ENCODE measurements around the gene PDIK1L. TPM values are rescaled to one million over a fixed set of nuclear protein-coding genes. Genes with fewer than 3 reads are reported as not detected.

The PDIK1L gene
- total RNA-seq, 1 donor from 2014 or later = 6.8 TPM

DNA sequence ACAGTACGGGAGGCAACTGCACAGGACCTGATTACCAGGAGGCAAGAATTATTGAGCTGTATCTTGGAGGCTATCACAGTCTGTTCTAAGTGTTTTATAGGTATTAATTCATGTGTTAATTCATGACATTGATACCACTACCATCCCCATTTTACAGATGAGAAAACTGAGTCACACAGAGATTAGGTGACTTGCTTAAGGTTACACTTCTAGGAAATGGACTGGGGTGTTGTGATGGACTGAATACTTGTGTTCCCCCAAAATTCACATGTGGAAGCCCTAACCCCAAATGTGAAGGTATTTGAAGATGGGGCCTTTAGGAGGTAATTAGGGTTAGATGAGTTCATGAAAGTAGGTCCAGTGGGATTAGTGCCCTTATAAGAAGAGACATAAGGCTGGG is 34.1 kb upstream of the PDIK1L start:
- no peaks in the 10 kb centered on the region for H3K36me3 Mint-ChIP-seq (ENCODE audit: low read depth)
- H3K27me3 Mint-ChIP-seq (ENCODE audit: low read depth) = peaks cover 13% of the 10 kb centered on the region

DNA sequence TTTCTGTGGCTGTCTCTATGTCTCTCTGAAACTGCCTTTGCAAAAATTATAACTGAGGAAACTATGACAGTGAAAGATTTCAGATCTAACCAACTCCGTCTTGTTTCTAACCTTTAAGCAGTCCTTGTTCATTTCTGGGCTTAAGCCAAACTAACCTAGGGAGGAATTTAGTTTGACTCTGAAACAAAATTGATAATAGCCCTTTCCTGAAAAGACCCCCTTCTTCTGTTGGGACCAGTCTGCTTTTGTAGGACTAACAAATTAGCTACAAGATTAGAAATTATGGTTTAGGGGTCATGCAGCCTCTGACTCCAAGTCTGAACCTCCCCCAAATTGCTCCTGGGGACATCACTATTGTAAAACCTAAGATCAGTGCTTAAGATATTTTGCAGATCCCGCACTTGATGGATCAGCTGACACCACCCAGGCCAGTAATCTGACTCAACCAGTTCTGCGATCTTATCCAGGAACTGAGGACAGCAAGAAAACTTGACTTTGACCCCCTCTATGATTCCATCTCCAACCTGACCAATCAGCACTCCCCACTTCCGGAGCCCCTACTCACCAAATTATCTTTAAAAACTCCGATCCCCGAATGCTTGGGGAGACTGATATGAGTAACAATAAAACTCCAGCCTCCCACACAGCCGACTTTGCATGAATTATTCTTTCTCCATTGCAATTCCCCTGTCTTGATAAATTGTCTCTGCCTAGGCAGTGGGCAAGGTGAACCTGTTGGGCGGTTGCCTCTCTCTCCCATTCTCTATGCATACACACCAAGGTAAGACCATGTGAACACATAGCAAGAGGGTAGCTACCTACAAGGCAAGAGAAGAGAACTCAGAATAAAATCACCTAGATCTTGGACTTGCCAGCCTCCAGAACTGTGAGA is 33.1 kb upstream of the PDIK1L start:
- no peak for DNase-seq (ENCODE audit: low spot score)
- TF ChIP-seq CTCF (IDR thresholded peaks at IDR 0.05) = no peak
- H3K4me3 Mint-ChIP-seq (ENCODE audit: unreplicated experiment) = no peak overlapping the region
- H3K36me3 Mint-ChIP-seq (ENCODE audit: low read depth) = no peaks in the 10 kb centered on the region
- no peaks in the 10 kb centered on the region for H3K9me3 Mint-ChIP-seq (ENCODE audit: low read depth)
- no peak overlapping the region for H3K27ac Mint-ChIP-seq (ENCODE audit: unreplicated experiment)
- peaks cover 10% of the 10 kb centered on the region for H3K27me3 Mint-ChIP-seq (ENCODE audit: low read depth)
- no peaks in the 10 kb centered on the region for H3K4me1 Mint-ChIP-seq (ENCODE audit: low read depth)

More for the DNA sequence above, 34.1 kb upstream of the PDIK1L start:
- no peak overlapping the region for H3K27ac Mint-ChIP-seq (ENCODE audit: unreplicated experiment)
- no peaks in the 10 kb centered on the region for H3K4me1 Mint-ChIP-seq (ENCODE audit: low read depth)
- TF ChIP-seq CTCF (IDR thresholded peaks at IDR 0.05) = no peak
- DNase-seq (ENCODE audit: low spot score) = no peak
- no peaks in the 10 kb centered on the region for H3K9me3 Mint-ChIP-seq (ENCODE audit: low read depth)
- H3K4me3 Mint-ChIP-seq (ENCODE audit: unreplicated experiment) = no peak overlapping the region

GRCh38 chr1:26079178-26079563 is 32.5 kb upstream of the PDIK1L start:
- Mint-ChIP-seq H3K27ac (ENCODE audit: unreplicated experiment) (no peak overlapping the region), H3K4me3 (ENCODE audit: unreplicated experiment) (no peak overlapping the region), H3K9me3 (ENCODE audit: low read depth) (no peaks in the 10 kb centered on the region), H3K36me3 (ENCODE audit: low read depth) (no peaks in the 10 kb centered on the region), H3K27me3 (ENCODE audit: low read depth) (peaks cover 16% of the 10 kb centered on the region), H3K4me1 (ENCODE audit: low read depth) (no peaks in the 10 kb centered on the region)
- DNase-seq (ENCODE audit: low spot score) = no peak
- TF ChIP-seq CTCF (IDR thresholded peaks at IDR 0.05) = no peak

- TF ChIP-seq CTCF (IDR thresholded peaks at IDR 0.05) = no peak
- no peaks in the 10 kb centered on the region for H3K9me3 Mint-ChIP-seq (ENCODE audit: low read depth)
- no peaks in the 10 kb centered on the region for H3K4me1 Mint-ChIP-seq (ENCODE audit: low read depth)
- no peak overlapping the region for H3K4me3 Mint-ChIP-seq (ENCODE audit: unreplicated experiment)
- H3K27ac Mint-ChIP-seq (ENCODE audit: unreplicated experiment) = no peak overlapping the region
- DNase-seq (ENCODE audit: low spot score) = no peak
- no peaks in the 10 kb centered on the region for H3K36me3 Mint-ChIP-seq (ENCODE audit: low read depth)
- H3K27me3 Mint-ChIP-seq (ENCODE audit: low read depth) = peaks cover 20% of the 10 kb centered on the region
Observed at GRCh38 chr1:26079960-26080814, 31.4 kb upstream of the PDIK1L start.

DNA sequence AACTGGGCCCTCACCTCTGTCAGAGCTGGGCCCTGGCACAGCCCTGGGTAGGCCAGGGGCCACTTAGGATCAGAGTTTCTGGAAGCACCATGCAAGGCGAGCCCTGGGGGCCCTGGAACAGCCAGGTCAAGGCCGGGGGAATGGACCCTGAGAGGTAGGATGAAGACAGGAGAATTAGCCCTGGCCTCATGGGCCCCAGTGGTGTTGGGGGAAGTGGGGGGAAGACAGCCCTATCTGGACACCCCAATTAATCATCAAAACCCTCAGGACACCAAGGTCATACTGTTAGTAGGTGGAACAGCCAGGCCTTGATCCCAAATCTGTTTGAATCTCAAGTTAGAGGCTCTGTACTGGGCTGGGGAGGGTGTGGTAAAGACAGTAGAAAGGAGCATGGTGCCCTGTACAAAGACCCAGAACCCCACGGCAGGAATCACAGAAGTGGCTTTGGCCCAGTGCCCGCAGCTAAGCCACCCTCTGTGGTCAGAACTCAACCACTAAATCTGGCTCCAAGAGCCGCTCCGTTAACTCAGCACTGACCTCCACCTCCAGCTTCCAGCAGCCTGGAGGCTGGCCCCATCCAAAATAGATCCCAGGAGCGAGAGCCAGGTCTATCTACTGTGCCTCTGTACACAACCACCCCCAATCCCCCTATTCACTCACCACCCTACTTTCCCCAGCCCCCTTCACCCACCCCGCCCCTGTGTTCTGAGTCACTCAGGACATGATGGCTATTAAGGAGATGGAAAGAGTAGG is 30.2 kb upstream of the PDIK1L start:
- Mint-ChIP-seq H3K9me3 (ENCODE audit: low read depth) (no peaks in the 10 kb centered on the region), H3K36me3 (ENCODE audit: low read depth) (no peaks in the 10 kb centered on the region), H3K4me3 (ENCODE audit: unreplicated experiment) (no peak overlapping the region), H3K27me3 (ENCODE audit: low read depth) (peaks cover 21% of the 10 kb centered on the region), H3K27ac (ENCODE audit: unreplicated experiment) (no peak overlapping the region), H3K4me1 (ENCODE audit: low read depth) (no peaks in the 10 kb centered on the region)
- TF ChIP-seq CTCF (IDR thresholded peaks at IDR 0.05) = no peak
- DNase-seq (ENCODE audit: low spot score) = no peak

Measured in chondrocyte (in vitro differentiated cells).